ENCODE results near the gene EMILIN3. TPM values are rescaled to one million over a fixed set of nuclear protein-coding genes. Genes with fewer than 3 reads are reported as not detected.

The EMILIN3 gene
- total and polyA plus RNA-seq, 12 donors, result 0.42 to 4.1 (median 1.7) TPM

DNA sequence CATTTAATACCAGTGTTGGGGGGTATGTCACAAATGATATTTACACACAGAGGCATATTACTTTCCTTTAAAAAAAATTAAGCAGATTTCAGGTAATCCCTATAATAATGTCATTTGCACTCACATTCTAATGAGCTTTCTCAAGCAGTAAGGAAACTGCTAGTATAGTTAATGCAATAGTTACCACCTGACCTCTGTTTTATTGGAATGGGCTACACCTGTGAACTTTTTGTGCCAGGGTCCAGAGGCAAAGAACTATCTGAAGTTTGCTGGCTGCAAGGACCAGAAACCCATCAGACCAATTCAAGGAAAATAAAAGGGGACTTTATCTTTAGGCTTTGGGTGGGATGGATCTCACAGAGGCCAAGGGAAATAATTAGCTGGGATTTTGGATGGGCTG is 46.2 kb downstream of the EMILIN3 start:
- H3K27ac ChIP-seq, result no peak overlapping the region

DNA sequence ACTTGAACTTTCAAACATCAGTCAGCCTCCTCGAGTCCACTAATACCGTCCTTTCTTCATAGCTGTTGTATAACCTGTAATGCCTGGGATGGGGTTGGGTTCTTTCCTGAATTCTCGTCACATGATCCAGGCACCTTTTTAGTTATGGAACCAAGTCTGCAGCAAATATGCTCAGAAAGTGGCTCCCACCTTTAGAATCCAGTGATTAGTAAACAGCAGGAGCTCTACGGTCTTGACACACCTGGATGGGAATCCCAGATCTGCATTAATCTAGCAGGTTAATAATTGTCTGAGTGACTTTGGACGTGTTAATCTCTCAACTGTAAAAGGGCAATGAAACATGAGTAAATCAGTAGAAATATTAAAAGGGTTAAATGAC is 48.4 kb downstream of the EMILIN3 start:
- Histone ChIP-seq H3K27ac (peak overlapping the region in 4 of 5 donors; percentile 7 to 95 (median 64)), H3K36me3 (replicated peaks in 1 of 2) (no peaks in the 10 kb centered on the region), H3K4me1 (replicated peaks in 1 of 2) (peaks cover 22 to 37% of the 10 kb centered on the region in 2 donors), H3K4me3 (peak overlapping the region in 1 of 4 donors; percentile 79), H3K9me3 (replicated peaks in 1 of 3) (no peaks in the 10 kb centered on the region), H3K27me3 (no peaks in the 10 kb centered on the region)
- no peak for DNase-seq
- WGBS, 4 donors, result 54 to 64% (median 60%) methylated on average over 5 of the region's 5 CpGs
- TF ChIP-seq POLR2A (IDR thresholded peaks at IDR 0.05), result no peak
- TF ChIP-seq, protein P1, sequence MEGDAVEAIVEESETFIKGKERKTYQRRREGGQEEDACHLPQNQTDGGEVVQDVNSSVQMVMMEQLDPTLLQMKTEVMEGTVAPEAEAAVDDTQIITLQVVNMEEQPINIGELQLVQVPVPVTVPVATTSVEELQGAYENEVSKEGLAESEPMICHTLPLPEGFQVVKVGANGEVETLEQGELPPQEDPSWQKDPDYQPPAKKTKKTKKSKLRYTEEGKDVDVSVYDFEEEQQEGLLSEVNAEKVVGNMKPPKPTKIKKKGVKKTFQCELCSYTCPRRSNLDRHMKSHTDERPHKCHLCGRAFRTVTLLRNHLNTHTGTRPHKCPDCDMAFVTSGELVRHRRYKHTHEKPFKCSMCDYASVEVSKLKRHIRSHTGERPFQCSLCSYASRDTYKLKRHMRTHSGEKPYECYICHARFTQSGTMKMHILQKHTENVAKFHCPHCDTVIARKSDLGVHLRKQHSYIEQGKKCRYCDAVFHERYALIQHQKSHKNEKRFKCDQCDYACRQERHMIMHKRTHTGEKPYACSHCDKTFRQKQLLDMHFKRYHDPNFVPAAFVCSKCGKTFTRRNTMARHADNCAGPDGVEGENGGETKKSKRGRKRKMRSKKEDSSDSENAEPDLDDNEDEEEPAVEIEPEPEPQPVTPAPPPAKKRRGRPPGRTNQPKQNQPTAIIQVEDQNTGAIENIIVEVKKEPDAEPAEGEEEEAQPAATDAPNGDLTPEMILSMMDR (IDR thresholded peaks at IDR 0.05), result no peak
- intact Hi-C loops (cut with DNase I), result no loop called here

More for the DNA sequence above, 46.2 kb downstream of the EMILIN3 start:
- DNase-seq, result no peak
- Histone ChIP-seq H3K36me3 (replicated peaks in 1 of 2) (no peaks in the 10 kb centered on the region), H3K9me3 (replicated peaks in 1 of 3) (no peaks in the 10 kb centered on the region), H3K4me3 (no peak overlapping the region), H3K4me1 (replicated peaks in 1 of 2) (peaks cover 9 to 20% of the 10 kb centered on the region in 2 donors), H3K27me3 (no peaks in the 10 kb centered on the region)
- TF ChIP-seq, protein P1 (IDR thresholded peaks at IDR 0.05), result no peak
- no peak for TF ChIP-seq POLR2A (IDR thresholded peaks at IDR 0.05)
- intact Hi-C loops (cut with DNase I), result no loop called here

DNA sequence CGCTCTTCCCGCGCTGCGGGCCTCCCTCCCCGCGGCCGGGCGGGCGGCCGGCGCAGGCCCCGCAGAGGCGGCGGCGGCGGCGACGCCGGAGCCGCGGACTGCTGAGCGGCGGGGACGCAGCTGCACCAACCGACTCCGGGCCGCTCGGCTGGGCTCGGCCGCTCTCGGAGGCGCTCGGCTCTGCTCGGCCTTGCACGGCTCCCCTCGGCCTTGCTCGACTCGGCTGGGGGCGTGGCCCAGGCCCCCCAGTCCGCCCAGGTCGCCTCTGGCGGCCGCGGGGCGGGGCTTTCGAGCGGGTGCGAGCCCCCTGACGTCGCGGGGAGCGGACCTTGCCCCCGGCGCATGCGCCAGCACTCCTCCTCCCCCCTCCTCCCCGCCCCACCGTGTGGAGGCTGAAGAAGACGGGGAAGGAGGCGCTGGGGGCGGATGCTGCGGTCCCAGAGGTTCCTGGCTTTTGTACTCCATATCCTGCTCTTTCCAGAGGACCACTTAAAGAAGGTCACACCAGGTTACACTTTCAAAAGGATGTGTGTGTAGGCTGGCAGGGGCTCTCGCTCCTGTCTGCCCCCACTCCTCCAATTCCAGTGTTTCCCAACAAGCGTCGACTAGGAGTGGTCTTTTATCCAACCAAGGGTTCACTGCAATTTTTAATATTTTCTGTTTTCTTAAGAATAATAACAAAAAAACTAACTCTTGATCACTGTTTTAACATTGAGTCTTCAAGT is 48.9 kb downstream of the EMILIN3 start, which contains the start of gene ZHX3:
Gene ZHX3, minus strand, starts transcription at position 186 of the 725 bp plus-strand sequence. CDS start 112,815 bp downstream, outside the sequence.
- no peaks in the 10 kb centered on the region for H3K27me3 ChIP-seq
- H3K9me3 ChIP-seq (replicated peaks in 1 of 3), result no peaks in the 10 kb centered on the region
- TF ChIP-seq POLR2A (IDR thresholded peaks at IDR 0.05), result peak; percentile 74 to 76
- TF ChIP-seq, protein P1 (IDR thresholded peaks at IDR 0.05), result no peak
- peaks cover 22 to 37% of the 10 kb centered on the region in 2 donors for H3K4me1 ChIP-seq (replicated peaks in 1 of 2)
- H3K36me3 ChIP-seq (replicated peaks in 1 of 2), result no peaks in the 10 kb centered on the region
- WGBS, 4 donors, result 0 to 6% (median 1%) methylated on average over 3 to 64 of the region's 64 CpGs
- H3K4me3 ChIP-seq, result peak within 1 kb of the TSS; percentile 38 to 93 (median 82)
- intact Hi-C loops (cut with DNase I), result no loop called here
- H3K27ac ChIP-seq, result peak within 1 kb of the TSS; percentile 53 to 95 (median 85)
- peak; percentile 96 to 98 (median 97) for DNase-seq

DNA sequence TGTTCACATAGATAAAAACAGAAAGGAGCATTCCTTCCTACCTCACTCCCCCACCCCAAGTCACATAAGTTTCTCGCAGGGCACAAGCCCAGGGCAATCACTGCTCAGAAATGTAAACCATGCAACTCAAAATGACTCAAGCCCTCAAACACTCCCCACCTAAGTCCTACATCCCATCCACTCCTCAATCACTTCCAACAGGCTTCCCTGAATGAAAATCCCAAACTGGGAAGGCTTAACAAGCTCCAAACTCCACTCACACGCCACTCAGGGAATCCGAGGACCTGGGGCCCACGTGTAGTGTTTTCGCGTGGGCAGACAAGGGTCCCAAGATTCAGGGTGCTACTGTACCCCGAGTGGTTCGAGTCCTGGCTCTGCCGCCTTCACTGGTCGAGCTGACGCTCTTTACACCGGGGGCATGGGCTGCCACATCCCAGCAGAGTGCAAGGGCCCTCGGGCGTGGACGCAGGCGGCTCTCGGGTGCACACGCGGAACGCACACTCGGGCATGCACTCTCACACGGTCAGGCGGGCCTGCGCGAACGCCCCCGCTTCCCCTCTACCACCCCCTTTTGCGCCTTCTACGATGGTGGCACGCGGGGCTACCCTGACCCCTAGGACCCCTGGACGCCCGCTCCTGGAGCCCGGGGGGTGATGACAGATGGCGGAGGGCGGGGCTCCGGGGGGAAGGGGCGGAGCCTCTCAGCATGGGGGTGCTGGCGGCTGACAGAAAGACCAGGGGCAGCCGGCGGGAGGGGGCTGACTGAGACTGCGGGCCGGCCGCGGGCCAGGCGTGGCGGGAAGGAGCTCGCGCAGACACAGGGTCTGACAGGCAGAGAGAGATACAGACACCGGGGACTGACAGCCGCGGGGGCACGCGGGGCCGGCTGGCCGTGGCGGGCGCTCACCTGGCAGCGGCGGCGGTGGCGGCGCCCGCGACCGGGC is 49.7 kb downstream of the EMILIN3 start:
- peak overlapping the region; percentile 38 to 93 (median 82) for H3K4me3 ChIP-seq
- no peaks in the 10 kb centered on the region for H3K36me3 ChIP-seq (replicated peaks in 1 of 2)
- H3K27ac ChIP-seq, result peak overlapping the region; percentile 53 to 95 (median 85)
- DNase-seq, result peak; percentile 58 to 81 (median 75)
- H3K27me3 ChIP-seq, result no peaks in the 10 kb centered on the region
- intact Hi-C loops (cut with DNase I), result no loop called here
- peaks cover 22 to 37% of the 10 kb centered on the region in 2 donors for H3K4me1 ChIP-seq (replicated peaks in 1 of 2)
- 1 to 10% (median 2%) methylated on average over 6 to 65 of the region's 66 CpGs for WGBS, 4 donors
- TF ChIP-seq POLR2A (IDR thresholded peaks at IDR 0.05), result no peak
- TF ChIP-seq, protein P1 (IDR thresholded peaks at IDR 0.05), result no peak
- no peaks in the 10 kb centered on the region for H3K9me3 ChIP-seq (replicated peaks in 1 of 3)
